ENCODE results near the gene CFAP410.

GRCh38 chr21:44285138-44285992 is 53.8 kb downstream of the CFAP410 start, which contains the start of gene AIRE:
- TF ChIP-seq CTCF (IDR thresholded peaks at IDR 0.05; ENCODE audit: low read depth, low read length, poor library complexity, severe bottlenecking) (no peak), EZH2phosphoT487 (IDR thresholded peaks at IDR 0.05; ENCODE audit: borderline replicate concordance, low read length) (no peak)
